Liver (tissue), 3 donors: ENCODE data around the gene ARHGAP6.

Experiments used
- CTCF ChIP-seq: fragments of 150-350 bp; IDR thresholded peaks from 2 replicates; pipeline ENCODE4 v1.5.1; 2017; ENCODE audit warnings: improper control_type of control experiment, low read depth, low read length; ENCODE audit not compliant: missing input control
- GABPA ChIP-seq, 2 donors: IDR thresholded peaks in 1 of 2; conservative IDR thresholded peaks in 1 of 2; 2 replicates each; pipeline ENCODE4 v1.6.1; 2016; ENCODE audit warnings: antibody characterized with exemption in 2 of 2, mild to moderate bottlenecking in 1 of 2, moderate library complexity in 1 of 2
- JUND ChIP-seq, 2 donors: IDR thresholded peaks; 2 replicates each; pipeline ENCODE4 v1.6.1; 2016; ENCODE audit warnings: antibody characterized with exemption in 2 of 2
- MAX ChIP-seq: IDR thresholded peaks from 2 replicates; pipeline ENCODE4 v1.6.1; 2016; ENCODE audit warnings: antibody characterized with exemption
- RAD21 ChIP-seq, 2 donors: IDR thresholded peaks; 2 replicates each; pipeline ENCODE4 v1.6.1; 2016; ENCODE audit warnings: antibody characterized with exemption in 2 of 2, mild to moderate bottlenecking in 2 of 2
- REST ChIP-seq: IDR thresholded peaks from 2 replicates; pipeline ENCODE4 v1.6.1; 2016; ENCODE audit warnings: antibody characterized with exemption, mild to moderate bottlenecking
- TAF1 ChIP-seq: conservative IDR thresholded peaks from 2 replicates; pipeline ENCODE4 v1.6.1; 2016; ENCODE audit warnings: antibody characterized with exemption, mild to moderate bottlenecking
- donor health status: healthy.
- donor health status: healthy.

DNA sequence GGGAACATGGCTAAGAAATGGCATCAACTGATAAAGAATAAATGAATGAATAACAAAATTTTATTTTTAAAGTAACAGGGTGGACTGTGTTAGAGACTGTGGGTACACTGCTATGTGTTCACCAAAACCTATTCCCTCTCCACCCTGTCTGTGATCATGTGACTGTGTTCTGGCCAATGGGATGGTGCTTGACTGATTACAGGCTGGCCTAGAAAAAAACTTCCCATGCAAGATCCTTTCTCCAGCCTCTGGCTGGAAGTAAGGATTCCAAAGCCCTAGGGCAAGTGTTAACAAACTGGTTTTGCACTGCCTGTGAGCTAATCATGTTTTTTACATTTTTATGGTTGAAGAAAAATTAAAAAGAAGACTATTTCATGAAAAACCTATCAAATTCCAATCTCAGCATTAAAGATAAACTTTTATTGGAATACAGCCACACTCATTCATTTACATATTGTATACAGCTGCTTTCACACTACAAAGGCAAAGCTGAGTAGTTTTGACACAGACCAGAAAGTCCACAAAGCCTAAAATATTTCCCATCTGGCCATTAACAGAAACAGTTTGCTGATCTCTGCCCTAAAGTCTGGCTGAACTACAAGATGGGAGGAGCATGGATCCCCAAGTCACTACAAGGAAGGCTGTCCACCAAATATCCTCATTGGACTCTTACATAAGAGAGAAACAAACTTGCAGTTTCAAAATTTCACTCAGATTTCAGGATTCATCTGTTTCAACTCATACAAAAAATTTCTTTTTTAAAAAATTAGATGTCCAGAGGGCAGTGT, 133.2 kb downstream of the ARHGAP6 start:
- TF ChIP-seq CTCF (no peak), TAF1 (no peak), GABPA (IDR thresholded peaks at IDR 0.05 in 1 of 2, conservative IDR thresholded peaks at IDR 0.05 in 1 of 2) (no peak), MAX (no peak), RAD21 (IDR thresholded peaks at IDR 0.05) (no peak), REST (no peak), JUND (IDR thresholded peaks at IDR 0.05) (no peak)
